A549 (cell line): ENCODE data around the gene SETDB2. TPM values are rescaled to one million over a fixed set of nuclear protein-coding genes. Genes with fewer than 3 reads are reported as not detected.

Source experiments
- ATAC-seq, 2 experiments: fragments of 200-7000 bp in 1 of 2; fragments of >200 bp in 1 of 2; cut with Nextera tagmentation in 1 of 2; cut with Tn5 transposase in 1 of 2; 3 replicates each; pipeline versions ENCODE4 v1.8.0 to v1.9.1; 2018 to 2020; ENCODE audit warnings: mild to moderate bottlenecking in 1 of 2, moderate library complexity in 1 of 2
- CTCF ChIA-PET: fragments of 300-600 bp; sonication (Branson Sonifier 250); formaldehyde crosslinking; extraction: SDS; loops from one replicate; lab custom pipeline; 2021; ENCODE audit warnings: antibody characterized with exemption, inconsistent platforms; lab: Yijun Ruan, JAX
- POLR2A ChIA-PET: fragments of 350-600 bp; formaldehyde crosslinking; extraction: SDS; loops from one replicate; lab custom pipeline; 2021; ENCODE audit warnings: antibody characterized with exemption, inconsistent platforms; lab: Yijun Ruan, JAX
- DNase-seq, 2 experiments: peaks; one replicate each; pipeline versions ENCODE4 v3.0.0 to v3.0.0-alpha.2; 2011 to 2016; ENCODE audit warnings: low read depth in 1 of 2, low spot score in 1 of 2
- FAIRE-seq: peaks from 2 replicates; lab custom pipeline; 2011; peaks lifted over from hg19 to GRCh38; lab: Jason Lieb, UNC
- H3K27ac ChIP-seq, 2 experiments: fragments of >200 bp; sonication (Bioruptor Twin); formaldehyde crosslinking; 3 replicates each; pipeline ENCODE4 v1.5.1; 2016 to 2017
- H3K4me1 ChIP-seq: fragments of >200 bp; sonication (Bioruptor Twin); formaldehyde crosslinking; 3 replicates; pipeline ENCODE4 v1.6.1; 2016
- H3K4me2 ChIP-seq: fragments of >200 bp; sonication (Bioruptor Twin); formaldehyde crosslinking; 3 replicates; pipeline ENCODE4 v1.6.1; 2016
- H3K4me3 ChIP-seq: fragments of >200 bp; sonication (Bioruptor Twin); formaldehyde crosslinking; 3 replicates; pipeline ENCODE4 v1.5.1; 2016
- H3K9me3 ChIP-seq: fragments of >200 bp; sonication (Bioruptor Twin); formaldehyde crosslinking; 3 replicates; pipeline ENCODE4 v1.6.1; 2016
- BHLHE40 ChIP-seq: IDR thresholded peaks from 2 replicates; pipeline ENCODE4 v1.6.1; 2012; ENCODE audit warnings: low read depth, low read length, inconsistent platforms
- CBX2 ChIP-seq: fragments of 200-600 bp; sonication (generic); IDR thresholded peaks from 2 replicates; pipeline ENCODE4 v1.6.1; 2016; ENCODE audit warnings: low read depth, mild to moderate bottlenecking, borderline replicate concordance
- EHF ChIP-seq: fragments of 250-450 bp; sonication (Bioruptor Pico); IDR thresholded peaks from 2 replicates; pipeline ENCODE4 v1.5.0; 2020; ENCODE audit warnings: mild to moderate bottlenecking
- EHMT2 ChIP-seq: fragments of 200-600 bp; sonication (generic); IDR thresholded peaks from 2 replicates; pipeline ENCODE4 v1.6.1; 2016; ENCODE audit warnings: antibody characterized with exemption, low read depth, mild to moderate bottlenecking, moderate library complexity
- FOSB ChIP-seq: fragments of 250-450 bp; sonication (Bioruptor Pico); IDR thresholded peaks from 2 replicates; pipeline ENCODE4 v1.5.0; 2020; ENCODE audit warnings: mild to moderate bottlenecking, moderate library complexity
- HDAC2 ChIP-seq: fragments of 200-600 bp; sonication (generic); IDR thresholded peaks from 2 replicates; pipeline ENCODE4 v1.6.1; 2016
- HEYL ChIP-seq: fragments of 250-450 bp; sonication (Bioruptor Pico); IDR thresholded peaks from 2 replicates; pipeline ENCODE4 v1.8.0; 2021; ENCODE audit warnings: mild to moderate bottlenecking, moderate library complexity
- HMGXB4 ChIP-seq: fragments of 250-450 bp; sonication (Bioruptor Pico); IDR thresholded peaks from 2 replicates; pipeline ENCODE4 v1.5.0; 2021; ENCODE audit warnings: mild to moderate bottlenecking, moderate library complexity, borderline replicate concordance
- HOXB13 ChIP-seq: fragments of 250-450 bp; sonication (Bioruptor Pico); IDR thresholded peaks from 2 replicates; pipeline ENCODE4 v1.5.0; 2020; ENCODE audit warnings: low read depth, mild to moderate bottlenecking, moderate library complexity
- JUN ChIP-seq, 2 experiments: fragments of >200 bp; sonication (Bioruptor Twin); formaldehyde crosslinking; IDR thresholded peaks; 2 replicates in 1 of 2; 3 replicates in 1 of 2; pipeline ENCODE4 v1.6.1; 2016 to 2017
- KDM5A ChIP-seq: fragments of 200-600 bp; sonication (generic); IDR thresholded peaks from 2 replicates; pipeline ENCODE4 v1.6.1; 2016; ENCODE audit warnings: antibody characterized with exemption, mild to moderate bottlenecking
- MAFK ChIP-seq: fragments of 450-650 bp; IDR thresholded peaks from 2 replicates; pipeline ENCODE4 v1.6.1; 2014; ENCODE audit not compliant: partially characterized antibody
- MYC ChIP-seq: IDR thresholded peaks from 2 replicates; pipeline ENCODE4 v1.6.1; 2012; ENCODE audit warnings: mild to moderate bottlenecking, inconsistent platforms, low read length, improper control_type of control experiment, borderline replicate concordance
- PHF8 ChIP-seq: fragments of 200-600 bp; sonication (generic); IDR thresholded peaks from 2 replicates; pipeline ENCODE4 v1.6.1; 2016; ENCODE audit warnings: low read depth, mild to moderate bottlenecking, antibody characterized with exemption, moderate library complexity, borderline replicate concordance
- POLR2A ChIP-seq: IDR thresholded peaks from 2 replicates; pipeline ENCODE4 v1.6.1; 2012; ENCODE audit warnings: mild to moderate bottlenecking, low read length
- POLR2AphosphoS2 ChIP-seq: conservative IDR thresholded peaks from 2 replicates; pipeline ENCODE4 v1.6.1; 2012; ENCODE audit warnings: low read length, improper control_type of control experiment, inconsistent platforms
- RFX5 ChIP-seq: fragments of 450-650 bp; IDR thresholded peaks from 2 replicates; pipeline ENCODE4 v1.7.1; 2014; ENCODE audit warnings: antibody characterized with exemption, mild to moderate bottlenecking, moderate library complexity
- RNF2 ChIP-seq: fragments of 200-600 bp; sonication (generic); IDR thresholded peaks from 2 replicates; pipeline ENCODE4 v1.6.1; 2016; ENCODE audit warnings: low read depth, mild to moderate bottlenecking, antibody characterized with exemption, moderate library complexity, borderline replicate concordance
- SMC3 ChIP-seq: fragments of >200 bp; sonication (Bioruptor Twin); formaldehyde crosslinking; IDR thresholded peaks from 3 replicates; pipeline ENCODE4 v1.6.1; 2018; ENCODE audit warnings: inconsistent platforms
- TP53 ChIP-seq: fragments of 250-450 bp; sonication (Bioruptor Pico); IDR thresholded peaks from 2 replicates; pipeline ENCODE4 v1.5.0; 2021; ENCODE audit warnings: mild to moderate bottlenecking, moderate library complexity
- ZC3H11A ChIP-seq: fragments of 450-650 bp; IDR thresholded peaks from 2 replicates; pipeline ENCODE4 v1.6.1; 2014; ENCODE audit warnings: antibody characterized with exemption, mild to moderate bottlenecking
- WGBS: methylation state at CpG from one replicate; pipeline ENCODE4 v1.1.6; 2017; ENCODE audit errors: missing lambda C conversion rate; 5-methylcytosine and 5-hydroxymethylcytosine counted together
- polyA plus RNA-seq, 4 experiments: library from polyadenylated mRNA; depleted of rRNA in 3 of 4; stranded (reverse); fragments of >200 nt; fragmentation: RNase III in 1 of 4; extraction: RNeasy Plus Mini Kit Qiagen cat#74134 plus additional on column Dnase treatment in 1 of 4; gene quantifications; 2 replicates in 3 of 4; 3 replicates in 1 of 4; pipeline ENCODE4 v1.2.3, GENCODE V29; 2011 to 2017
- TF ChIP-seq, protein P1 (sequence below): fragments of 200-600 bp; sonication (generic); IDR thresholded peaks from 2 replicates; pipeline ENCODE4 v1.6.1; 2016; ENCODE audit warnings: antibody characterized with exemption, mild to moderate bottlenecking, moderate library complexity
- TF ChIP-seq, protein P2 (sequence below): fragments of 450-650 bp; IDR thresholded peaks from 2 replicates; pipeline ENCODE4 v1.6.1; 2014; ENCODE audit warnings: antibody characterized with exemption
- TF ChIP-seq, protein P3 (sequence below): fragments of >200 bp; sonication (Bioruptor Twin); formaldehyde crosslinking; IDR thresholded peaks from 3 replicates; pipeline ENCODE4 v1.5.1; 2016

Gene SETDB2
- polyA plus RNA-seq, 2 of the 4 experiments (the other 2 are of a cell fraction) = 1.3 to 4.6 TPM

DNA sequence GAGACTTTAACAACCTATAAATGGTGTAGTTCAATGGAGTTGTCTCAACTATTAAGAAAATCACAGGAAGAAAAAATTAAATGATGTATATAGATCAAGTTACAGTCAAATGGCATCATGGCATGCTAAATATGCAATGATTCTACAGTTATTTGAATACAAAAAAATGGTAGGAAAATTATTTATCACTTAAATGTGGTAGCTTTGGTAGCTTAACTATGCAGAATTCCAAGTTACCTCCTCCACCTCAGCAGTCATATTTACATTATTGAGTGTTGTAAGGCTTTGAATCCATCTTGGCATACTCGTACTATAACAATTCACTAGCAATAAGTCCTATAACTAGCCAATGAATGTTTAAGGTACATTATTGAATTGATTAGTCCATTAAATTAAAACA is 37.0 kb upstream of the SETDB2 start:
- no peak overlapping the region for H3K4me3 ChIP-seq
- CTCF ChIA-PET = no interaction called here
- no peak for DNase-seq
- WGBS = 93% methylated on average over 1 of the region's 1 CpG
- no peak for TF ChIP-seq POLR2AphosphoS2
- no peak for TF ChIP-seq MYC
- no peak for TF ChIP-seq KDM5A
- TF ChIP-seq EHMT2 = no peak
- TF ChIP-seq, protein P1, sequence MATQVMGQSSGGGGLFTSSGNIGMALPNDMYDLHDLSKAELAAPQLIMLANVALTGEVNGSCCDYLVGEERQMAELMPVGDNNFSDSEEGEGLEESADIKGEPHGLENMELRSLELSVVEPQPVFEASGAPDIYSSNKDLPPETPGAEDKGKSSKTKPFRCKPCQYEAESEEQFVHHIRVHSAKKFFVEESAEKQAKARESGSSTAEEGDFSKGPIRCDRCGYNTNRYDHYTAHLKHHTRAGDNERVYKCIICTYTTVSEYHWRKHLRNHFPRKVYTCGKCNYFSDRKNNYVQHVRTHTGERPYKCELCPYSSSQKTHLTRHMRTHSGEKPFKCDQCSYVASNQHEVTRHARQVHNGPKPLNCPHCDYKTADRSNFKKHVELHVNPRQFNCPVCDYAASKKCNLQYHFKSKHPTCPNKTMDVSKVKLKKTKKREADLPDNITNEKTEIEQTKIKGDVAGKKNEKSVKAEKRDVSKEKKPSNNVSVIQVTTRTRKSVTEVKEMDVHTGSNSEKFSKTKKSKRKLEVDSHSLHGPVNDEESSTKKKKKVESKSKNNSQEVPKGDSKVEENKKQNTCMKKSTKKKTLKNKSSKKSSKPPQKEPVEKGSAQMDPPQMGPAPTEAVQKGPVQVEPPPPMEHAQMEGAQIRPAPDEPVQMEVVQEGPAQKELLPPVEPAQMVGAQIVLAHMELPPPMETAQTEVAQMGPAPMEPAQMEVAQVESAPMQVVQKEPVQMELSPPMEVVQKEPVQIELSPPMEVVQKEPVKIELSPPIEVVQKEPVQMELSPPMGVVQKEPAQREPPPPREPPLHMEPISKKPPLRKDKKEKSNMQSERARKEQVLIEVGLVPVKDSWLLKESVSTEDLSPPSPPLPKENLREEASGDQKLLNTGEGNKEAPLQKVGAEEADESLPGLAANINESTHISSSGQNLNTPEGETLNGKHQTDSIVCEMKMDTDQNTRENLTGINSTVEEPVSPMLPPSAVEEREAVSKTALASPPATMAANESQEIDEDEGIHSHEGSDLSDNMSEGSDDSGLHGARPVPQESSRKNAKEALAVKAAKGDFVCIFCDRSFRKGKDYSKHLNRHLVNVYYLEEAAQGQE = no peak
- no peak for TF ChIP-seq BHLHE40
- no peak for TF ChIP-seq EHF
- TF ChIP-seq CBX2 = no peak
- TF ChIP-seq FOSB = no peak
- no peak for TF ChIP-seq HMGXB4 (CRISPR knock-in tag)
- TF ChIP-seq RNF2 = no peak
- no peak for TF ChIP-seq TP53
- no peak for TF ChIP-seq JUN (IDR thresholded peaks at IDR 0.05)
- no peak for TF ChIP-seq POLR2A
- no peak for TF ChIP-seq RFX5
- TF ChIP-seq ZC3H11A = no peak
- no peak for TF ChIP-seq HEYL (CRISPR knock-in tag)
- TF ChIP-seq, all 56 proteins: peak for 0
- Histone ChIP-seq H3K4me1 (no peaks in the 10 kb centered on the region), H3K4me2 (no peak overlapping the region), H3K9me3 (peaks cover 2% of the 10 kb centered on the region; the same call in 1 of the 3 replicates), H3K27ac (no peak overlapping the region)
- ATAC-seq (no peak), FAIRE-seq (no peak)
- POLR2A ChIA-PET = no interaction called here

DNA sequence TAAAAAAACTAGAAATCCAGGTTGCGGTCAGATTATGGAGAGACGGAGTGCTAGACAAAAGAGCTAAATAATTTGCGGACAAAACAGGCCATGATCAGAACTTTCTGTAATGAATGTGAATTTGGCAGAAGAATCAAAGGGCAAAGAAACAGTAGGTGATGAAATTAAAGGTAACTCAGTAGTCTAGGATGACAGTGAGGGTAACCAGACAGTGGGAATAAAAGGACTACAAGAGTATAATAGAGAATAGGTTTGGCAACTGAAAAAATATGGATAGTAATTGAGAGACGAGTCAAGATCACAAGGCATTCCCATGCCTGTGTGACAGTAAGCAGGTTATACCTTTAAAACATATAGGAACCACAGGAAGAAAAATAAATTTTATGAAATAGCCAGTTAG is 36.1 kb upstream of the SETDB2 start:
- 91% methylated on average over 4 of the region's 4 CpGs for WGBS
- peaks cover 2% of the 10 kb centered on the region; the same call in 1 of the 3 replicates for H3K9me3 ChIP-seq
- H3K4me1 ChIP-seq = no peaks in the 10 kb centered on the region
- no peak overlapping the region for H3K4me2 ChIP-seq
- ChIA-PET POLR2A (no interaction called here), CTCF (no interaction called here)
- H3K4me3 ChIP-seq = no peak overlapping the region
- no peak overlapping the region for H3K27ac ChIP-seq
- ATAC-seq = no peak
- TF ChIP-seq, protein P2, sequence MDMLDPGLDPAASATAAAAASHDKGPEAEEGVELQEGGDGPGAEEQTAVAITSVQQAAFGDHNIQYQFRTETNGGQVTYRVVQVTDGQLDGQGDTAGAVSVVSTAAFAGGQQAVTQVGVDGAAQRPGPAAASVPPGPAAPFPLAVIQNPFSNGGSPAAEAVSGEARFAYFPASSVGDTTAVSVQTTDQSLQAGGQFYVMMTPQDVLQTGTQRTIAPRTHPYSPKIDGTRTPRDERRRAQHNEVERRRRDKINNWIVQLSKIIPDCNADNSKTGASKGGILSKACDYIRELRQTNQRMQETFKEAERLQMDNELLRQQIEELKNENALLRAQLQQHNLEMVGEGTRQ = no peak
- TF ChIP-seq MAFK (no peak), HMGXB4 (CRISPR knock-in tag) (no peak), RNF2 (no peak), EHF (no peak), RFX5 (no peak), SMC3 (no peak), PHF8 (no peak), HDAC2 (no peak), HOXB13 (CRISPR knock-in tag) (no peak), POLR2A (no peak)
- TF ChIP-seq, protein P1 = no peak
- TF ChIP-seq, protein P3, sequence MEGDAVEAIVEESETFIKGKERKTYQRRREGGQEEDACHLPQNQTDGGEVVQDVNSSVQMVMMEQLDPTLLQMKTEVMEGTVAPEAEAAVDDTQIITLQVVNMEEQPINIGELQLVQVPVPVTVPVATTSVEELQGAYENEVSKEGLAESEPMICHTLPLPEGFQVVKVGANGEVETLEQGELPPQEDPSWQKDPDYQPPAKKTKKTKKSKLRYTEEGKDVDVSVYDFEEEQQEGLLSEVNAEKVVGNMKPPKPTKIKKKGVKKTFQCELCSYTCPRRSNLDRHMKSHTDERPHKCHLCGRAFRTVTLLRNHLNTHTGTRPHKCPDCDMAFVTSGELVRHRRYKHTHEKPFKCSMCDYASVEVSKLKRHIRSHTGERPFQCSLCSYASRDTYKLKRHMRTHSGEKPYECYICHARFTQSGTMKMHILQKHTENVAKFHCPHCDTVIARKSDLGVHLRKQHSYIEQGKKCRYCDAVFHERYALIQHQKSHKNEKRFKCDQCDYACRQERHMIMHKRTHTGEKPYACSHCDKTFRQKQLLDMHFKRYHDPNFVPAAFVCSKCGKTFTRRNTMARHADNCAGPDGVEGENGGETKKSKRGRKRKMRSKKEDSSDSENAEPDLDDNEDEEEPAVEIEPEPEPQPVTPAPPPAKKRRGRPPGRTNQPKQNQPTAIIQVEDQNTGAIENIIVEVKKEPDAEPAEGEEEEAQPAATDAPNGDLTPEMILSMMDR = no peak
- no peak for FAIRE-seq
- DNase-seq = no peak
